Measurements from ENCODE around the gene SFTPB. TPM values are rescaled to one million over a fixed set of nuclear protein-coding genes. Genes with fewer than 3 reads are reported as not detected.
A peak's percentile ranks its signal among the peaks of the same experiment; 100 is the strongest.

SFTPB gene
- total RNA-seq, 8 experiments from 2014 or later = 0.16 to 0.77 (median 0.30) TPM

DNA sequence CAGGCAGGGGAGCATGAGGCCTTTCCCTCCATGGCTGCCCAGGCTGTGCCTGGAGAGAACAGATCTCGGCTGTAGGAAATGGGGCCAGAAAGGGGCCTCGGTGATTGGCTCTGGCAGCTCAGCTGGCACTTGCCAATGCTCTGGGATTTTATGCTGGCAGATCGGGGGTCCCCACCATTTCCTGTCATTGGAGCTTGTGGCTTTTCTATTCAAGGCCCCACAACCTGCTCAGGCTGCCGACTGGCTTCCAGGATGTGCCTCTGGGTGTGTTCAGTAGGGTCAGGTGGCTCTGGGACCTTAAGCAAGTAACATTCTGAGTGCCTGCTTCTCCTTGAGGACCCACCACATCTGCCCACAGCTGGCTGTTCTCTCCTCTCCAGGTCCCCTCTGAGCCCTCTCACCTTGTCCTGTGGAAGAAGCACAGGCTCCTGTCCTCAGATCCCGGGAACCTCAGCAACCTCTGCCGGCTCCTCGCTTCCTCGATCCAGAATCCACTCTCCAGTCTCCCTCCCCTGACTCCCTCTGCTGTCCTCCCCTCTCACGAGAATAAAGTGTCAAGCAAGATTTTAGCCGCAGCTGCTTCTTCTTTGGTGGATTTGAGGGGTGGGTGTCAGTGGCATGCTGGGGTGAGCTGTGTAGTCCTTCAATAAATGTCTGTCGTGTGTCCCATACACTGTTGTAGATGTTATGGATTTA is 30.3 kb upstream of the SFTPB start:
- 40 to 85% (median 74%) methylated on average over 2 to 7 of the region's 11 CpGs; no CpG with 5 or more reads in 4 of the 10 experiments for whole genome bisulfite sequencing, 10 experiments
- ATAC-seq (replicated peaks in 6 of 8) = no peak
- in situ Hi-C loops (cut with MboI; ENCODE audit: low pct_unique_long_range_greater_than_20kb in 2 of 9, low sequenced_read_pairs in 9 of 9, unreplicated experiment in 9 of 9) = no loop called here
- Histone ChIP-seq H3K4me3 (no peak overlapping the region), H3K4me1 (replicated peaks in 1 of 2) (no peaks in the 10 kb centered on the region), H3K27ac (no peak overlapping the region)

DNA sequence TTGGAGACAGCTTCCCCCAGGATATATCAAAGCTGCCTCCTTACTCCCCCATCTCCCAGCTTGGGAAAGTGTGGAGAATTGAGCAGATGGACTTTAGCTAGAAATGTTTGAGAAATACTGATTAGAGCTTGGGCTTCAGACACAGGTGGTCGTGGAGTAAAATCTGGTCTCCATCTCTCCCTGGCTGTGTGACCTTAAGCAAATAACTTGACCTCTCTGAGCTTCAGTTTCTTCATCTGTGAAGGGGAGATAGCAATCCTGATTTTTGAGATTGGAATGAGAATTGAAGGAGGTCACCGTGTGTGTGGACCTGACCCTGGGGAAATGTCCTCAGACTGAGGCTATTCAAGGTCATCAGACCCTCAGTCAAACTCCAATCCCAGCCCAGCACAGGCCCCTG is 29.7 kb upstream of the SFTPB start:
- no peak for ATAC-seq (replicated peaks in 6 of 8)
- Histone ChIP-seq H3K27ac (no peak overlapping the region), H3K4me1 (replicated peaks in 1 of 2) (no peaks in the 10 kb centered on the region), H3K4me3 (no peak overlapping the region)
- in situ Hi-C loops (cut with MboI; ENCODE audit: low pct_unique_long_range_greater_than_20kb in 2 of 9, low sequenced_read_pairs in 9 of 9, unreplicated experiment in 9 of 9) = no loop called here
- WGBS, 10 experiments = 0 to 83% (median 64%) methylated on average over 1 of the region's 2 CpGs; no CpG with 5 or more reads in 6 of the 10 experiments

DNA sequence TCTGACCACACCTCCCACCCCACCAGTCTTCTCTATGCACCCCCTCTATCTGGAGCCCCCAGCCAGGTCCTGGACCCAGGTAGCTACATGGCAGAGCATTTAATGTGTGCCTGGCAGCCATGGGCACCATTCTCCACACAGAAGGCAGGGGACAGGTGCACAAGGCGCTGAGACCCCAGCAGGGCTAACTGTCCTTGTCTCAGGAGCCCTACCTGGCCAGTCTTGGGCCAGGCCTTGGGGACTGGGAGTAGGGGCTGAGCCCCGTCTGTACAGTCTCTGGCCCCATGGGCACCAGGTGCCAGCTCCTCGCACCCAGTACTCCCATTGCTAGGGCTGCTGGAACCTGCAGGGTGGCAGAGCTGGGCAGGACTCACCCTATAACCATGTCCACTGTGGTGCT is 29.1 kb upstream of the SFTPB start:
- WGBS, 10 experiments = 80 to 100% methylated on average over 1 to 2 of the region's 3 CpGs; no CpG with 5 or more reads in 8 of the 10 experiments

DNA sequence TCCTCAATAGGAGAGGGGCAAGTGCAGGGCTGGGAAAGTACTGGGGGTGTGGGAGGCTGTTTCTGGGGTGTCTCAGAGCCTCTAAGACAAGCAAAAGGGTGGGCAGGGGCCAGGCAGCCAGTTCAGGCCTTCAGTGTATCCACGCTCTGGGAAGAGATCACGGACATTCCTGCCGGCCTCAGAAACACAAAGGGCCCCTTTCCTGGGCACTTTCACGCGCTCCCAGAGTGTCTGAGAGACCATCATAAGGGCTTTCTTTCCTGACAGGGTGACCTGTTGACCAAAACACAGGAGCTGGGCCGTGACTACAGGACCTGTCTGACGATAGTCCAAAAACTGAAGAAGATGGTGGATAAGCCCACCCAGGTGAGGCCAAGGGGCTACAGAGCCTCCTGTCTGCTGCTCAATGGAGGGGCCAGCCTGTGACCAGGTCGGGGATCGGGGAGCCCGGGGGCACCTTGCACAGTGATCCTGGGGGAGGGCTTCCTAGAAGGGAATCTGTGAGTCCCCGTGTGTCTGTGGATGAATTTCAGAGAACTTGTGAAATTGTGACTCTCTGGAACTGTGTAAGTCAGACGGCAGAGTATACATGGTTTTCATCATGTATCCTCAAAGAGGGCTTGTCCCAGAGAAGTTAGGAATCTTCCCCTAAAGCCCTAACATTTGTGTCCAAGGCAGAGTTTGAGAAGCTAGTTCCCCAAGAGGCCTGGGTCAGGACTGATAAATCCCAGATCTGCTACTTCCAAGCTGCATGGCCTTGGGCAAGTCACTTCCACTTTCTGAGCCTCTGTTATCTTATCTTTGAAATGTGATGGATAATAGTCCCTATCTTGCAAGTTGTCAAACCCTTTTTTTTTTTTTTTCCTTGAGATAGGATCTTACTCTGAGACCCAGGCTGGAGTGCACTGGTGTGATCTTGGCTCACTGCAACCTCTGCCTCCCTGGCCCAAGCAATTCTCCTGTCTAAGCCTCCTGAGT is 28.0 kb upstream of the SFTPB start:
- WGBS, 10 experiments = 40 to 80% (median 61%) methylated on average over 1 to 4 of the region's 12 CpGs; no CpG with 5 or more reads in 5 of the 10 experiments
- ATAC-seq (replicated peaks in 6 of 8) = no peak
- Histone ChIP-seq H3K4me3 (no peak overlapping the region), H3K27ac (no peak overlapping the region), H3K4me1 (replicated peaks in 1 of 2) (no peaks in the 10 kb centered on the region)
- in situ Hi-C loops (cut with MboI; ENCODE audit: low pct_unique_long_range_greater_than_20kb in 2 of 9, low sequenced_read_pairs in 9 of 9, unreplicated experiment in 9 of 9) = no loop called here

More for the DNA sequence above, 29.1 kb upstream of the SFTPB start:
- ATAC-seq (replicated peaks in 6 of 8) = no peak
- no peak overlapping the region for H3K27ac ChIP-seq
- in situ Hi-C loops (cut with MboI; ENCODE audit: low pct_unique_long_range_greater_than_20kb in 2 of 9, low sequenced_read_pairs in 9 of 9, unreplicated experiment in 9 of 9) = no loop called here
- H3K4me3 ChIP-seq = no peak overlapping the region
- no peaks in the 10 kb centered on the region for H3K4me1 ChIP-seq (replicated peaks in 1 of 2)

DNA sequence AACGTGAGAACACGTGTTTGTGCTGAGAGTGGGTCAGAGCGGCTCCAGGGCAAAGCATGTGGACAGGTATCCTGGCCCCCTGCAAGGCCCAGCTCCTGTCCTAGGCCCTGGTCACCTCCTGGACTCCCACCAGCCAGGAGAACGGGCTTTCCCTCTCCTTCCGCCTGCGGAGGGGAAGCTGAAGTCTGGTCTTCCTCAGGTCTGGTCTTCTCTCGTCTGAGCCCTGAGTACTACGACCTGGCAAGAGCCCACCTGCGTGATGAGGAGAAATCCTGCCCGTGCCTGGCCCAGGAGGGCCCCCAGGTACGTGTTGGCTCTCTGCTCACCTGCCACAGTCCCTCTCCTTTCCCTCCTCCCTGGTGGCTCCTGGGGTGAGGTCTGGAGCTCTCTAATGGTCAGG is 27.1 kb upstream of the SFTPB start:
- H3K4me1 ChIP-seq (replicated peaks in 1 of 2) = no peaks in the 10 kb centered on the region
- no peak for ATAC-seq (replicated peaks in 6 of 8)
- H3K4me3 ChIP-seq = no peak overlapping the region
- in situ Hi-C loops (cut with MboI; ENCODE audit: low pct_unique_long_range_greater_than_20kb in 2 of 9, low sequenced_read_pairs in 9 of 9, unreplicated experiment in 9 of 9) = no loop called here
- 33 to 90% (median 67%) methylated on average over 2 to 8 of the region's 11 CpGs; no CpG with 5 or more reads in 5 of the 10 experiments for WGBS, 10 experiments
- H3K27ac ChIP-seq = no peak overlapping the region

DNA sequence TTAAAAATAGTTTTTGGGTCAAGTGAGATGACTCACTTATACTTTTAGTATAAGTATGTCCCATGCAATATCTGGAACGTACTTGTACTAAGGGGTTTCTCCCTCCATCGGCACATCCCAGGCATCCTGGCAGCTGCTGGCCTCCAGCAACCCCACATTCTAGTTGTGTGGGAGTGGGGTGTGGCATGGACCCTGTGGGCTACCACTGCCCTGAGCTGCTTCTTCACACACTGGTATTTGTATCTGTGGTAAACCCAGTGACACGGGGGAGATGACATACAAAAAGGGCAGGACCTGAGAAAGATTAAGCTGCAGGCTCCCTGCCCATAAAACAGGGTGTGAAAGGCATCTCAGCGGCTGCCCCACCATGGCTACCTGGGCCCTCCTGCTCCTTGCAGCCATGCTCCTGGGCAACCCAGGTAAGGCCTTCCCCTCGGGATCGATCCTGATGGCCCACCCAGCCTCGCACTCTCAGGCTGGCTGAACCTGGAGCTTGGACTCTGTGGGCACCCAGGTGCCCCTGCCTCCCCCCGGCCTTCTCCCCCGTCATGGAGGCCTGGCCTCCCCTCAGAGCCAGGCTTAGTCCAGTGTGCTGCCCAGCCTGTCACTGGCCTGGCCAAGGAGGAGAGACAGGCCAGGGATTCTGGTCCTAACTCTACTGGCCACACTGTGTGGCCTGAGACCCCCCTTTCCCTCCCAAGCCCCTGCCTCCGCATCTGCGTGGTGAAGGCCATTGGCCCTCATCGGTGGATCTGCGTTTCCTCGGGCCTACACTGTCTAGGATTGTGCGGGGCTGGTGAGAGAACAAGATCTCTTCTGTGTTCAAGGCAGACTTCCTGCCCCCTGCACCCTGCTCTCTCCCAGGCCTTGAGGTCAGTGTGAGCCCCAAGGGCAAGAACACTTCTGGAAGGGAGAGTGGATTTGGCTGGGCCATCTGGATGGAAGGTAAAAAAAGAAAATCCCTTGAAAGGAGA is 26.3 kb upstream of the SFTPB start, which contains the start of gene GNLY:
Gene GNLY, plus strand, starts transcription at position 307 of the 974 bp plus-strand sequence. Its CDS starts 61 bp downstream, at position 368.
- Histone ChIP-seq H3K4me1 (replicated peaks in 1 of 2) (no peaks in the 10 kb centered on the region), H3K27ac (no peak within 1 kb of the TSS), H3K4me3 (no peak within 1 kb of the TSS)
- 73 to 100% (median 79%) methylated on average over 1 to 3 of the region's 15 CpGs; no CpG with 5 or more reads in 6 of the 10 experiments for WGBS, 10 experiments
- in situ Hi-C loops (cut with MboI; ENCODE audit: low pct_unique_long_range_greater_than_20kb in 2 of 9, low sequenced_read_pairs in 9 of 9, unreplicated experiment in 9 of 9) = no loop called here
- ATAC-seq (replicated peaks in 6 of 8) = no peak

DNA sequence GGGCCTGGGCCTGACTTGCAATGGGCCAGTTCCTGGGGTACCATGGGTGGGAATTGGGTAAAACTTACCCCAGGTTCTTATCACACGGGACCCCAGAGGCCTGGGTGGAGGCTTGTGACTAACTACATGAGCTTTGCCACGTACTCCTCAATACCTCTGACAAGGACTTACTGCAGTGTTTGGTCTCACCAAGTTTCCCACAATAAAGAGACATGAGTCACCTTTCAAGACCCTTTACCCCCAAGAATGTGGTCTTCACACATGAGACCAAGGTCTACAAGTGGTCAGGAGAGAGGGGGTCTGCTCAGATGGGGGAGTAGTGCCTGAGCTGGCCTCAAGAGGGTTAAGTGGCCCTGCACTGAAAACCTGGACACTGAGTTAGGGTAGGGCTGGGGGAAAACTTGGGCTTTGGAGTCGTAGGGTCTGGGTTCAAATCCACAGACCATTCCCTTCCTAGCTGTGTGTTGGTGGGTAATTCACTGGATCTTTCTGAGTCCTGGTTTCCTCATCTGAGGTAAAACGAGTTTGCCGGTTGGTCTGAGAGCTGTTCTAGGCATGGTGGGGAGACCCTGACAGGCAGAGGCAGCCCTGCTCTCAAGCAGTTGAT is 24.1 kb upstream of the SFTPB start:
- H3K4me3 ChIP-seq = no peak overlapping the region
- no peak for ATAC-seq (replicated peaks in 6 of 8)
- no peak overlapping the region for H3K27ac ChIP-seq
- no peaks in the 10 kb centered on the region for H3K4me1 ChIP-seq (replicated peaks in 1 of 2)
- 38 to 83% (median 73%) methylated on average over 1 to 4 of the region's 5 CpGs; no CpG with 5 or more reads in 4 of the 10 experiments for WGBS, 10 experiments
- in situ Hi-C loops (cut with MboI; ENCODE audit: low pct_unique_long_range_greater_than_20kb in 2 of 9, low sequenced_read_pairs in 9 of 9, unreplicated experiment in 9 of 9) = no loop called here

DNA sequence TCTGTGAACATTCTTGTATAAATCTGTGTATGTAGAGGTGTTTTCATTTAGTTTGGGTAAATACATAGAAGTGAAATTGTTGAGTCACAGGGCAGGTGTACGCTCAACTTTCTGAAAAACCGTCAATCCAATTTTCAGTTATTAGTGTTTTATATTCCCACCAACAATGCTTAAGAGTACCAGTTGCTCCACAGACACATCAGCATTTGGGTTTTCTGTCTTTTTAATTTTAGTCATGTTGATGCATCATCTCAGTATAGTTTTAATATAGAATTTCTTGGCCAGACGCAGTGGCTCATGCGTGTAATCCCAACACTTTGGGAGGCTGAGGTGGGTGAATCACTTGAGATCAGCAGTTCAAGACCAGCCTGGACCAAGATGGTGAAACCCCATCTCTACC is 22.9 kb upstream of the SFTPB start:
- in situ Hi-C loops (cut with MboI; ENCODE audit: low pct_unique_long_range_greater_than_20kb in 2 of 9, low sequenced_read_pairs in 9 of 9, unreplicated experiment in 9 of 9) = no loop called here
- WGBS, 10 experiments = 60 to 100% (median 89%) methylated on average over 1 to 4 of the region's 4 CpGs; no CpG with 5 or more reads in 2 of the 10 experiments
- H3K4me1 ChIP-seq (replicated peaks in 1 of 2) = no peaks in the 10 kb centered on the region
- ATAC-seq (replicated peaks in 6 of 8) = no peak
- H3K4me3 ChIP-seq = no peak overlapping the region
- no peak overlapping the region for H3K27ac ChIP-seq

DNA sequence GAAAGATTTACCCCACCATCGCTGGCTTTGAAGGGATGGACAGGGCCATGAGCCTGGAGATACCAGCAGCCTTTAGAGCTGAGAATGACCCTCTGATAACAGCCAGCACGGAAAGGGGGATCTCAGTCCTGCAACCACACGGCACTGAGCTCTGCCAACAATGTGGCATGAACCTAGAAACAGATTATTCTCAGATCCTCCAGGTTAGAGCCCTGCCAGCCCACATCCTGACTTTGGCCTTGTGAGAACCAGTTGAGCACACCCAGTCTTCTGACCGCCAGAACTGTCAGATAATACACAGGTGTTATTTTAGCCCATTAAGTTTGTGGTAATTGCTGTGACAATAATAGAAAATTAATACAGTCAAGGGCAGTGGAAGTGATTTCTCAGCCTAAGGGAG is 16.8 kb upstream of the SFTPB start:
- Histone ChIP-seq H3K4me1 (replicated peaks in 1 of 2) (no peaks in the 10 kb centered on the region), H3K4me3 (no peak overlapping the region), H3K27ac (no peak overlapping the region)
- no peak for ATAC-seq (replicated peaks in 6 of 8)
- in situ Hi-C loops (cut with MboI; ENCODE audit: low pct_unique_long_range_greater_than_20kb in 2 of 9, low sequenced_read_pairs in 9 of 9, unreplicated experiment in 9 of 9) = no loop called here
- 67 to 100% (median 79%) methylated on average over 1 to 3 of the region's 4 CpGs; no CpG with 5 or more reads in 3 of the 10 experiments for WGBS, 10 experiments

DNA sequence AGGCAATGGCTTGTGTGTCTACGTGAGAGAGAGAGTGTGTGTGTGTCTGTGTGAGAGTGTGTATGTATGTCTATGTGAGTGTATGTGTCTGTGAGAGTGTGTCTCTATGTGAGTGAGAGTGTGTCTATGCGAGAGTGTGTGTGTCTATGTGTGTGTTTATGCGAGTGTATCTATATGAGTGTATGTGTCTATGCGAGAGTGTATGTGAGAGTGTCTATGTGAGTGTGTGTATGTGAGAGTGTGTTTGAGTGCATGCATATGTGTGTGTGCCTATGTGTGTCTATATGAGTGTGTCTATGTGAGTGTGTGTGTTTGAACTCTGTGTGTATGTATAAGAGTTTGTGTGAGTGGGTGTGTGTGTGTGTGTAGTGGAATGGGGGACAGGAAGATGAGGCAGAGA is 16.4 kb upstream of the SFTPB start:
- no peak for ATAC-seq (replicated peaks in 6 of 8)
- 67 to 100% (median 86%) methylated on average over 1 to 3 of the region's 4 CpGs; no CpG with 5 or more reads in 2 of the 10 experiments for WGBS, 10 experiments
- in situ Hi-C loops (cut with MboI; ENCODE audit: low pct_unique_long_range_greater_than_20kb in 2 of 9, low sequenced_read_pairs in 9 of 9, unreplicated experiment in 9 of 9) = no loop called here

DNA sequence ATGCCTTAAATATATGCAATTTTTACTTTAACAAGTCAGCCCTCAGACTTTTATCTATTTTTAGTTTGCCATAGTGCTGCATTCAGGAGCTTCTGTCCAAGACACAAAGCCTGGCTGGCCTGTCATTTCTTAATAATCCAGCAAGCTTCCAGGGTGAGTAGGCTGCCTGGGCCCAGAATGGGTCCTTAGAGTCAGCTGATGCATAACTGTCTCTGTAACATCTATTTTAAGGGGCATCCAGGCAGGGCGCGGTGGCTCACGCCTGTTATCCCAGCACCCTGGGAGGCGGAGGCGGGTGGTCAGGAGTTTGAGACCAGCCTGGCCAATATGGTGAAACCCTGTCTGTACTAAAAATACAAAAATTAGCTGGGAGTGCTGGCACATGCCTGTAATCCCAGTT is 14.4 kb upstream of the SFTPB start:
- Histone ChIP-seq H3K4me3 (no peak overlapping the region), H3K4me1 (replicated peaks in 1 of 2) (no peaks in the 10 kb centered on the region), H3K27ac (no peak overlapping the region)
- ATAC-seq (replicated peaks in 6 of 8) = peak in 3 of 8 experiments; percentile 30 to 46 (median 42)
- 81 to 100% (median 92%) methylated on average over 1 to 5 of the region's 5 CpGs; no CpG with 5 or more reads in 5 of the 10 experiments for WGBS, 10 experiments
- in situ Hi-C loops (cut with MboI; ENCODE audit: low pct_unique_long_range_greater_than_20kb in 2 of 9, low sequenced_read_pairs in 9 of 9, unreplicated experiment in 9 of 9) = no loop called here

More for the DNA sequence above, 16.4 kb upstream of the SFTPB start:
- Histone ChIP-seq H3K4me3 (no peak overlapping the region), H3K27ac (no peak overlapping the region), H3K4me1 (replicated peaks in 1 of 2) (no peaks in the 10 kb centered on the region)

DNA sequence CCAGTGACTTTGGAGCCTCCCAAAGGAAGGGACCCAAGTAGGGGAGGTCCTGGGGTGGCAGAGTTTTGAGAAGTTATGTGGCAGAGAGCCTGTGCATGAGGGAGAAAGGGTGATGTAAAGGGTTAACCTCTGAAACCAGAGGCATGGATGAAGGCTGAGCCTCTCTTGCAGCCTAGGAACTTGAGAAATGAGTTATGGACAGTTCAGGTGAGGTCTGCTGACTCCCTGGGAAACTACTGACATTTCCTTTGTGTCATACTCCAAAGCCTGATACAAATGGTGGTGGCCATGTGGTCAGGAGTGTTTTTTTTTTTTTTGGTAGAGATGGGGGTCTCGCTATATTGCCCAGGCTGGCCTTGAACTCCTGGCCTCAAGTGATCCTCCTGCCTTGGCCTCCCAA is 13.8 kb upstream of the SFTPB start:
- Histone ChIP-seq H3K4me3 (no peak overlapping the region), H3K27ac (no peak overlapping the region), H3K4me1 (replicated peaks in 1 of 2) (no peaks in the 10 kb centered on the region)
- 75 to 90% (median 80%) methylated on average over 1 of the region's 1 CpG; no CpG with 5 or more reads in 7 of the 10 experiments for WGBS, 10 experiments
- in situ Hi-C loops (cut with MboI; ENCODE audit: low pct_unique_long_range_greater_than_20kb in 2 of 9, low sequenced_read_pairs in 9 of 9, unreplicated experiment in 9 of 9) = no loop called here
- no peak for ATAC-seq (replicated peaks in 6 of 8)
